Ovary (tissue), 3 donors: ENCODE results near the gene LMNB1.

Experiments
- CTCF ChIP-seq, 3 donors: fragments of 450-650 bp in 2 of 3; fragments of 200-600 bp in 1 of 3; IDR thresholded peaks; one replicate each; pipeline versions ENCODE4 v1.5.1 to v1.8.0; 2016 to 2022; ENCODE audit warnings: antibody characterized with exemption in 3 of 3, mild to moderate bottlenecking in 1 of 3
- POLR2A ChIP-seq: fragments of 450-650 bp; IDR thresholded peaks from one replicate; pipeline ENCODE4 v1.6.1; 2017; ENCODE audit warnings: antibody characterized with exemption, mild to moderate bottlenecking, moderate library complexity
- donor health status: DM: no; HTN: no; CAD: no.

- TF ChIP-seq CTCF (IDR thresholded peaks at IDR 0.05) (no peak), POLR2A (no peak)
Observed at GRCh38 chr5:126754609-126755008, 22.3 kb upstream of the LMNB1 start.
